HG03280 (cell line): Measurements from ENCODE around the gene XRN2.

Source experiments
- ATAC-seq: cut with Tn5 transposase; IDR thresholded peaks from one replicate; pipeline ENCODE4 v1.9.1; 2021; ENCODE audit warnings: mild to moderate bottlenecking, moderate library complexity; ENCODE audit not compliant: unreplicated experiment

XRN2 gene

GRCh38 chr20:21291026-21291425 is 12.1 kb upstream of the XRN2 start:
- no peak for ATAC-seq

- no peak for ATAC-seq
Observed at GRCh38 chr20:21294755-21295154, 8.4 kb upstream of the XRN2 start.

- ATAC-seq = no peak
Observed at GRCh38 chr20:21301940-21302663, 1.0 kb upstream of the XRN2 start.

- ATAC-seq = no peak
Observed at GRCh38 chr20:21302664-21303060, 469 bp upstream of the XRN2 start.

GRCh38 chr20:21303872-21304586 is 898 bp downstream of the XRN2 start:
- ATAC-seq = peak; percentile 8

GRCh38 chr20:21308340-21308739 is 5.2 kb downstream of the XRN2 start:
- ATAC-seq = no peak

GRCh38 chr20:21309678-21310467 is 6.7 kb downstream of the XRN2 start:
- ATAC-seq = no peak

GRCh38 chr20:21312813-21313474 is 9.8 kb downstream of the XRN2 start:
- no peak for ATAC-seq

GRCh38 chr20:21315138-21315537 is 12.0 kb downstream of the XRN2 start:
- ATAC-seq = no peak

GRCh38 chr20:21322083-21322710 is 19.1 kb downstream of the XRN2 start:
- no peak for ATAC-seq

- ATAC-seq = no peak
Observed at GRCh38 chr20:21322921-21323331, 19.8 kb downstream of the XRN2 start.

GRCh38 chr20:21323640-21324039 is 20.5 kb downstream of the XRN2 start:
- no peak for ATAC-seq

GRCh38 chr20:21324126-21324525 is 21.0 kb downstream of the XRN2 start:
- no peak for ATAC-seq

GRCh38 chr20:21325296-21325695 is 22.2 kb downstream of the XRN2 start:
- ATAC-seq = no peak

GRCh38 chr20:21326700-21327099 is 23.6 kb downstream of the XRN2 start:
- ATAC-seq = no peak

- ATAC-seq = no peak
Observed at GRCh38 chr20:21336455-21337151, 33.5 kb downstream of the XRN2 start.

GRCh38 chr20:21338291-21338690 is 35.2 kb downstream of the XRN2 start:
- no peak for ATAC-seq

GRCh38 chr20:21339499-21339898 is 36.4 kb downstream of the XRN2 start:
- ATAC-seq = no peak

GRCh38 chr20:21340991-21341697 is 38.0 kb downstream of the XRN2 start:
- no peak for ATAC-seq
